Measurements from ENCODE around the gene HLA-B.

The HLA-B gene

GRCh38 chr6:31352683-31353383, 4.1 kb downstream of the HLA-B start:
- peak; percentile 35 for DNase-seq

DNA sequence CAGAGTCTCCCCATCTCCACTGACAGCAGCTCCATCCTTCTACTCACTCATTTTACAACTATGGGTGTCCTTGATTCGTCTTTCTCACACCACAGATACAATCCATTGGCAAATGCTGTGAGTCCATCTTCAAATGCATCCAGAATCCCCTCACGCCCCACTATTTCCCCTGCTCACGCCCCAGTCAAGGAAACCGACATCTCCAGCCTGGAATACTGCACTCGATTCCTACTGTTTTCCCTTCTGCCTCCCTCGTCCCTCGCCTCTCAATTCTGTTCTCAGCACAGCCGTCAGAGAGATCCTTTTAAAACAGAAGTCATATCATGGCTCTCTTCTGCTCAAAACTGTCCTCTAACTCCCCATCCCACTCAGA, 4.7 kb downstream of the HLA-B start:
- no peak for DNase-seq

DNA sequence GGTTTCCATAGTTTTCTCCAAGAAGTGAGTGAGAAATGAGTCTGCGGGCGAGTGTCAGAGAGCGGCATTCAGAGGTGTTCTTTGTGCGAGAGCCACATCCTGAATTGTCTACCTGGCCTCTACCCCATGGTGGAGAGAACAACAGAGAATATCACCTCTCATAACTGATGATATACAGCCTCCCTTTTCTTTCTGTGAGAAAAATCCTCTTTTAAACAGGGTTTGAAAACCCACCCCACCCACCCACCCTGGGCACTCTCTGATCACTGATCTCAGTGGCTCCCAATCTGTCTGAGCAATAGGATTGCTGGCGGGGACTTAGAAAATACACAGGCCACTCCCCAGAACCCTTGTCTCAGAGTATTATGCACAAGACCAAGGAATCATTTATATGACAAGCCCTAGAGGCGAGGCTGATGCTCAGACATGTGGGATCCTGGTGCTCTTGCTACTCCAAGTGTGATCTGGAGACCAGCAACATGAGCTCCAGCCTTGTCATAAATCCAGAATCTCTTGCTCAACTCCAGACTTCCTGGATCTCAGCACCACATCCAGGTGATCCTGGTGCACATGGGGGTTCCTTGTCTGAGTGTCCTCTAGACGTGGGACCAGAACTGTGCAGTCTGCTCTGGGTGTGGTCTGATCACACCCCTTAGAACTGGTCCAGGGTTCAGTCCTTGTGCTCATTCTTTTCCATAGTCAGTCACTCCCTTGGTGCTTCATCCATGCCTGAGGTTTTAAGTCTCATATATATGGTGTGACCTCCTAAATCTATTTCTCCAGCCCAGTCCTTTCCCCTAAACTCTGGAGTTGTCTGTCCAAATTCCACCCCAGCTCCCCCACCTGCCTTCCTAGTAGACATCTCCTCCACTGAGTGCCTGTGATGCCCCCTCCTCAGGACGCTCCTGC, 5.3 kb downstream of the HLA-B start:
- peak; percentile 17 for DNase-seq

GRCh38 chr6:31351033-31351380, 6.0 kb downstream of the HLA-B start:
- no peak for DNase-seq

- DNase-seq: no peak
Measured at GRCh38 chr6:31350196-31351032, 6.6 kb downstream of the HLA-B start.

DNA sequence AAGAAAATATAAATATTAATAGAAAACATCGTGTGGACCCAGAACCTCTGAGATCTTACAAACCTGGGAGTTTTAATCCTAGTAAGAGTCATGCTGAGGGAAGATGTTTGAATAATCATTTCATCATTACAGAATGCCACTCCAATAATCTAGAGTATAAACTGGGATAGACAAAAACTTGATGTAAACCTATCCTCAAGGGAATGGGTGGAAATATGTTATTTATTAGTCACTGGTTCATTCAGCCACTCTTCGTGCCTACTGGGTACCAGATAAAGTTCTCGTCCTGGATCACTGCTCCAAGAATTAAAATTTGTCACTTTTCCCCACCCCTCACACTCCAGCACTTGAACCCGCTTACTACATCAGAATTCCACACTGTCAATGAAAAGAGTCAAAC, 7.7 kb downstream of the HLA-B start:
- DNase-seq: no peak

DNA sequence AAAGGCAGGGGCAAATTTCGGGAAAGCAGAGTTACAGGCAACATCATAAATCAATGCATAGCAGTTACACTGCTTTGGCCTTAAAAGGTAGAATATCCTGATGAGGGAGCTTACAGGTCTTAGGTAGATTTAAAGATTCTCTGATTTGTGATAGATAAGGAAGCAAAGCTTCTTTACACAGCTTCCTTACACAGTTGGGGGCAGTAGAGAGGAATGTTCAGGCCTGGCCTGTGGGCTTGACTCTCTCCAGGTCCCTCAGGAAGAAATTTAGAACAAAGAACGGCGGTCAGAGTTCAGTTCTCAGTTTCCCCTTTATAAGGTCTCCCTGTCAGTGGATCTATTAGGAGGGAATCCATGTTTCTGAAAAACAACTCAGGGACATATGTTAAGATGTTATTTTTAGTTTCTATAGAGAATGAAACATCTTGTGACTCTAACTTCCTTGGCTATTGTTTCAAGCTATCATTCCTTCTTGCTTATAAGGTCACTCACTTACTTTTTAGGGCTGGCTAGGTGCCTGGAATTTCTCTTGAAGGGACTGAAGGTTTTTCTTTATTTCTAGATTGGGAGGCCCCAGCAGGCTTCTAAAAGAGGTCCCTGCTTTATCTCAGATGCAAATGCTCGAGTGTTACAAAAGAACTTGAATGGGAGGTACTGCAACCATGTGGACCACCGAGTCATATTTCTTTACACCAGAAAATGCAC, 11.8 kb downstream of the HLA-B start:
- DNase-seq: no peak

DNA sequence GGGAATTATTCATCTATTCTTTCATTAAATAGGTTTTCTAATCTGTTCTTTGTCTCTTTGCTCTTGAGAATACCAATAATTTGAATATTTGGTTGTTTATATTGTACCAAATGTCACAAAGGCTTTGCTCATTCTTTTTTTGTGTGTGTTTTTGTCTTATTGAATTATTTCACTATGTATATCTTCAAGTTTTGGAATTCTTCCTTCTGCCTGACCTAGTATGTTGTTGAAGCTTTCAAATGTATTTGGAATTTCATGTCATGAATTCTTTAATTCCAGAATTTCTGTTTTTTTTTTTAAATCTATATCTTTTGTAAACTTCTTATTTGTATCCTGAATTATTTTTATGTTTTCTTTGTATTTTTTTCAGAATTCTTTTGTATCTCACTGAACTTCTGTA, 16.8 kb downstream of the HLA-B start:
- no peak for DNase-seq

DNA sequence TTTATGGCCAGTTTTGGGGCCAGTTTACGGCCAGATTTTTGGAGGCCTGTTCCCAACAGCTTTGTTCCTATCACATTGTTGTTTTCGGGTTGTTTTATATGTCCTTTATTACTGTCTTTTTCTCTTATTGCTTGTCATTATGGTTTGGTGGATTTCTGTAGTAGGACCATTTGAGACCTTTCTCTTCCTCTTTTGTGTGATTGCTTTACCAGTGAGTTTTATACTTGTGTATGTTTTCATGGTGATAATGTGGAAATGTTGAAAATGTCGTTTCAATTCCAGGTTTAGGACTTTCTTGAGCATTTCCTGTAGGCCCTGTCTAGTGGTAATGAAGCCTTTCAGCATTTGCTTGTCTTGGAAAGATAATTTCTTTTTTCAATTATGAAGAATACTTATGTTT, 17.8 kb downstream of the HLA-B start:
- no peak for DNase-seq

GRCh38 chr6:31336896-31337496, 20.0 kb downstream of the HLA-B start:
- DNase-seq: no peak

DNA sequence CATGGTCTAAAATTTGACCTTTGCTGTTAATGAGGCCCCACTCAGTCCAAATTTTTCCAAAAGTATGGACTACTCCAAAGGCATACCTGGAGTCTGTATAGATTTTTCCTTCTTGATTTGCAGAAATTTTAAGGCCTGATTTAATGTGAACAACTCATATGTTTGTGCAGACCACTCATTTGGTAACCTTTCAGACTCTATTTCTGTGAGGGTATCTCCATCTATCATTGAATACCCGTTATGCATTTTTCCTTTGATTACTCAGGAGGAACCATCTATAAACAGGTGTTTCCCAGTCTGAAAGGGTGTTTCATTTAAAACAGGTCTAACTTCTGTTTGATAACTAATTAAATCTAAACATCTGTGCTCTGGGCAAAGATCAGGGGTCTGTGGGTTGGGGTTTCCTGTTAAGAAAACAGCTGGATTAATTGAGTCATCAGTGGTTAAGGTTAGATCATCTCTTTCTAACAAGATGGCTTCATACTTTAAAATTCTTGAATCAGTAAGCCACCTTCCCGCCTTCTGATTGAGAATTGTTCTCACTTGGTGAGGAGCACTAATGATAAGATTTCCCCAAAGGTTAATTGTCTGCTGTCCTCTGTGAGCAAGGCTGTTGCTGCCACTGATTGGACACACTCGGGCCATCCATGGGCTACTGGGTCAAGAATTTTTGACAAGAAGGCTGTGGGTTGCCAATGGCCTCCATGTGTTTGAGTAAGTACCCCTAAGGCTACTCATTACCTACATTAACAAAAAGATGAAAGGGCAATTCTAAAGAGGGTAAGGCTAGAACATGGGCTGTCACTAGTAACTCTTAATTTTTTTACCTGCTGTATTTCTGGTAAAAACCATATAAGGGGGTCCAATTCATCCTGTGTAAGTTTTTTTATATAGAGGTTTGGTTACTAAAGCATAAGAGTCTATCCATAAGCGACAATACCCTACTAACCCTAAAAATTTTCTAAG, 24.1 kb downstream of the HLA-B start:
- DNase-seq: no peak

GRCh38 chr6:31328355-31328960, 28.5 kb downstream of the HLA-B start:
- DNase-seq: no peak

DNA sequence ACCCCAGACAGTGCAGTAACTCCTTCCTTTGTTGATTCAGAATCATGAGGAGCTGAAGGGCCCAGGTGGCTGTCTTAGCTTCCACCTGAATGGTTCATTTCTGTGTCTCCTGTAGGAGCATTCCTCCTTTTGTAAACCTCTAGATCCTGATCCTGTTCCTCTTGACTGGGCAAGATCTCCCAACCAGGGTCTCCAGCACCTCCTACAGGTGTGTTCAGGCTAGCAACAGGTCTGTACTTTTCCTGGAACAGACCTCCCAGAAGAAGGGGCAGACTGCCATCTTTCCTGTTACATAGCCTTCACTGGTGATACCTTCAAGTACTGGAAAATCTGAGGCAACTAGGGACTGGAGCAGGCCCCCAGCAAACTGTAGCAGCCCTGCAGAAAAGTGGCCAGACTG, 35.2 kb downstream of the HLA-B start:
- DNase-seq: no peak

GRCh38 chr6:31321005-31321707, 35.8 kb downstream of the HLA-B start:
- no peak for DNase-seq

DNA sequence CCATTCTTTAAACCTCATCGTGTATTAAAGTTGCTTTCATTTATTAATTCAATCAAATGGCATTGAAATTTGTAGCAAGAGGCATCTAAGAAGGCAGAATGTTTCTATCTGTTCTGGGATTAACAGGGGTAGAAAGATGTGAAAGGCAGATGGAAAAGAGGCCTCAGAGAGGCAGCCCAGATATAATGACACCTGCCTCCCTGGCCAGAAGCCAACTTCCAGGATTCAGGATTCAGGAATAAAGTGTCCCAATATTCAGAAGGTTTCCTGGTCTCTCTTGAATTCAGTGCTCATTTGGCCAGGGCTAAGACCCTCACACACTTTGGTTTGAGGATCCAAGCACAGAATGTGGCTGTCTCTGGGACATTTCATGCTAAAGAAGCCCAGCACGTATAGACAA, 39.9 kb downstream of the HLA-B start:
- no peak for DNase-seq

GRCh38 chr6:31309641-31310040, 47.3 kb downstream of the HLA-B start:
- DNase-seq: no peak

- DNase-seq: no peak
Measured at GRCh38 chr6:31308845-31309175, 48.2 kb downstream of the HLA-B start.

DNA sequence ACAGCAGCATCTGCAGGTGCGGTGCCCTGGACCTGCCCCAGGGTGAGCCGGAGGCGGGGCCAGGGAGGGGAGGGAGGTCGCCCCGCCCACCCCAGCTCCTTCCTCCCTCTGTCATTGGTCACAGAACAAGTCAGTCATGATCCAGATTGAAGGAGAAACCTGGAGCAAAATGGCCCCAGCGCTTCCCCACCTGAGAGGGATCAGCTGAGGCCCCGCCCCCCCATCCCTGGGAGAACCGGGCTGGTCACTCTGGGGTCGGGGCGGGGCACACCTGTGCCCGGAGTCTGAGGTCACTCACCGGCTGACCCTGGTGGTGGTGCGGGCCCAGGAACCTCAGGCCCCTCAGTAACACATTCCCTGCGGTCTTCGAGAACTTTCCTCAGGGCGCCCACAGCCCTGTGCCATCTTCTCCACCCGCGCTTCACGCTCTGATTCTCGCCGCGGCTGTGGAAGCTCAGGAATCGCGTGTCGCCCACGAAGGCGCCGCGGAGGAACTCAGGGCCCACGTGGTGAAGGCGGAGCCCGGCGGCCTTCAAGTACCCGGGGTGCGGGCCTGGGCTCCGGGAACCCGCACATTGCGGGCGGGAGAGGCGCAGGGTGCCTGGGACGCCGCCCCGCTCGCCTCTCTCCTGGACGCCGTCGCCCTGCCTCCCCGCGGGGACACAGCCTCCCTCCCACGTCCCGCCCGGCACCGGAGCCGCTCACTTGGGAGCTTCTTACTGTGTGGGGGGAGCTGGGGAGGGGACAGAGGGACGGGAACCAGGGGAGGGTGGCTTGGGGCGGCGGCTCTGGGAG, 48.7 kb downstream of the HLA-B start:
- DNase-seq: peak; percentile 53

- DNase-seq: no peak
Measured at GRCh38 chr6:31307669-31308049, 49.3 kb downstream of the HLA-B start.
